Measurements from ENCODE around the gene CAPN1.
"Not testable (repeated sequence)": the region's sequence is repeated elsewhere in the genome, so short reads cannot be mapped to it uniquely, and the experiment has no call there.

CAPN1 gene

GRCh38 chr11:65219930-65220213, 38.1 kb downstream of the CAPN1 start:
- DNase-seq = no peak

- DNase-seq = no peak
Measured at GRCh38 chr11:65221026-65221425, 39.3 kb downstream of the CAPN1 start.

- peak; percentile 30 to 42 for DNase-seq
Measured at GRCh38 chr11:65223011-65223410, 41.3 kb downstream of the CAPN1 start.

GRCh38 chr11:65224930-65225278, 43.2 kb downstream of the CAPN1 start:
- no peak for DNase-seq

GRCh38 chr11:65225279-65226102, 43.8 kb downstream of the CAPN1 start:
- DNase-seq = peak; percentile 11 to 20

- no peak for DNase-seq
Measured at GRCh38 chr11:65226103-65226442, 44.3 kb downstream of the CAPN1 start.

GRCh38 chr11:65227879-65228278, 46.2 kb downstream of the CAPN1 start:
- no peak for DNase-seq

GRCh38 chr11:65236194-65237059, 54.7 kb downstream of the CAPN1 start:
- DNase-seq = no peak

- DNase-seq = not testable (repeated sequence)
Measured at GRCh38 chr11:65238302-65238701, 56.6 kb downstream of the CAPN1 start.

- DNase-seq = no peak
Measured at GRCh38 chr11:65241134-65241533, 59.4 kb downstream of the CAPN1 start.

- no peak for DNase-seq
Measured at GRCh38 chr11:65241692-65242091, 60.0 kb downstream of the CAPN1 start.

- no peak for DNase-seq
Measured at GRCh38 chr11:65242389-65242788, 60.7 kb downstream of the CAPN1 start.

- no peak for DNase-seq
Measured at GRCh38 chr11:65243797-65244196, 62.1 kb downstream of the CAPN1 start.

- DNase-seq = not testable (repeated sequence)
Measured at GRCh38 chr11:65245046-65245445, 63.3 kb downstream of the CAPN1 start.

- DNase-seq = no peak
Measured at GRCh38 chr11:65246506-65246905, 64.8 kb downstream of the CAPN1 start.

GRCh38 chr11:65248184-65248710, 66.5 kb downstream of the CAPN1 start:
- DNase-seq = not testable (repeated sequence)

GRCh38 chr11:65251476-65251875, 69.7 kb downstream of the CAPN1 start:
- DNase-seq = no peak

GRCh38 chr11:65254724-65255123, 73.0 kb downstream of the CAPN1 start:
- no peak for DNase-seq

GRCh38 chr11:65258988-65259387, 77.3 kb downstream of the CAPN1 start:
- DNase-seq = no peak

GRCh38 chr11:65260302-65260701, 78.6 kb downstream of the CAPN1 start:
- no peak for DNase-seq

- no peak for DNase-seq
Measured at GRCh38 chr11:65260756-65261590, 79.2 kb downstream of the CAPN1 start.
